Measurements from ENCODE around the gene LRRC25. TPM values are rescaled to one million over a fixed set of nuclear protein-coding genes. Genes with fewer than 3 reads are reported as not detected.

Gene LRRC25
- total and polyA plus RNA-seq, 11 donors = 0.83 to 33.0 (median 2.8) TPM

DNA sequence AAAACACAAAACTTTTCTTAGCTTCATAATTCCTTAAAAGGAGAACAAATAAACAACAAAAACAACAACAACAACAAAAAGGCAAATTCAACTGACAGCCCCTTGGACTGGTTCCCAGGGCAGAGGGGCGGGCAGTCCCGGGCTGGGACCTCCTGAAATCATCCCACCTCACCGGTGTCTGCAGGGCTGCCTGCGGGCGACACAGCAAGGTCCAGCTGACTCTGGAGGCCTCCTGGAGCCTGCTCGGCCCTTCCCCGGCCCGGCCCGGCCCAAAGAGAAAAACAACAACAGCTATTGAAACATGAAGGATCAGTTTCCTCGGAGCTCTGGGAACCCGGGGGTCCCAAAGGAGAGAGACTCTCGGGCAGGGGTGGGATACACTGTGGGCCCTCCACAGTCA is 45.5 kb upstream of the LRRC25 start:
- TF ChIP-seq, protein P1, sequence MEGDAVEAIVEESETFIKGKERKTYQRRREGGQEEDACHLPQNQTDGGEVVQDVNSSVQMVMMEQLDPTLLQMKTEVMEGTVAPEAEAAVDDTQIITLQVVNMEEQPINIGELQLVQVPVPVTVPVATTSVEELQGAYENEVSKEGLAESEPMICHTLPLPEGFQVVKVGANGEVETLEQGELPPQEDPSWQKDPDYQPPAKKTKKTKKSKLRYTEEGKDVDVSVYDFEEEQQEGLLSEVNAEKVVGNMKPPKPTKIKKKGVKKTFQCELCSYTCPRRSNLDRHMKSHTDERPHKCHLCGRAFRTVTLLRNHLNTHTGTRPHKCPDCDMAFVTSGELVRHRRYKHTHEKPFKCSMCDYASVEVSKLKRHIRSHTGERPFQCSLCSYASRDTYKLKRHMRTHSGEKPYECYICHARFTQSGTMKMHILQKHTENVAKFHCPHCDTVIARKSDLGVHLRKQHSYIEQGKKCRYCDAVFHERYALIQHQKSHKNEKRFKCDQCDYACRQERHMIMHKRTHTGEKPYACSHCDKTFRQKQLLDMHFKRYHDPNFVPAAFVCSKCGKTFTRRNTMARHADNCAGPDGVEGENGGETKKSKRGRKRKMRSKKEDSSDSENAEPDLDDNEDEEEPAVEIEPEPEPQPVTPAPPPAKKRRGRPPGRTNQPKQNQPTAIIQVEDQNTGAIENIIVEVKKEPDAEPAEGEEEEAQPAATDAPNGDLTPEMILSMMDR (IDR thresholded peaks at IDR 0.05) = no peak
- TF ChIP-seq POLR2A (IDR thresholded peaks at IDR 0.05) = no peak
- H3K9me3 ChIP-seq = no peaks in the 10 kb centered on the region
- 59 to 90% (median 84%) methylated on average over 9 to 12 of the region's 12 CpGs for WGBS, 4 donors
- no peak overlapping the region for H3K27ac ChIP-seq
- H3K27me3 ChIP-seq = no peaks in the 10 kb centered on the region
- peaks cover 4 to 55% (median 45%) of the 10 kb centered on the region in 9 donors for H3K36me3 ChIP-seq
- intact Hi-C loops (cut with DNase I) = loop anchor here in 2 of 10 donors (10.0 kb wide), 2 partner anchors 232 to 402 kb away; no protein-coding TSS in a partner anchor
- peaks cover 0 to 22% (median 12%) of the 10 kb centered on the region in 12 donors for H3K4me1 ChIP-seq
- ATAC-seq (no peak), DNase-seq (no peak)
- no peak overlapping the region for H3K4me3 ChIP-seq

DNA sequence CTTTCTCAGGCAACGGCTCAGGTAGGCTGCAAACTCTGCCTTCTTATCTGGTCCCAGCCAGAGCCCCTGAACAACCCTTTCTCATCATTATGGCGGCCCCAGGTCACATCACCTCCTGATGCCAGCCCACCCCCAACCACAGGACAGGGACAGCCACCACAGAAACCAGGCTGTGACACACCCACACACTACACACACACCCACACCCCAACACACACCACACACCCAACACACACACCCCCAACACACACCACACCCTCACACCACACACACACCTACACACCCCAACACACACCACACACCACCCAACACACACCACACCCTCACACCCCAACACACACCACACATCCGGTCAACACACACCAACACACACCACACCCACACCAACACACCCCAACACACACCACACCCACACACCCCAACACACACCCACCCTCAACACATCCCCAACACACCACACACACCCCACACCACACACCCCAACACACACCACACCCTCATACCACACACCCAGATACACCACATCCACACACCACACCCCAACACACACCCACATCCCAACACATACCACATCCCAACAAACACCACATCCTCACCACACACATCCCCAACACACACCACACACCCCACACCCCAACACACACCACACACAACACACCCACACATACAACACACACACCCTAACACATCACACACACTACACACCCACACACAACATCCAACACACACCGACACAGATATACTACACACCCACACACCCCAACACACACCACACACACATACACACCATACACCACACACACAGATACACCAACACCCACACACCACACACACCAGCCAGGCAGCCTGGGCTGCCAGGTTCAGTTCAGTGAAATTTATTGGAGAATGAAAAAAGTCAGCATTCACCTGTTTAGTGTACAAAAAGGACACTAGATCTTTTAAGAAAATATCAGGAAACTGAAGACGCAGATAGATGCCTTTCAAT is 44.7 kb upstream of the LRRC25 start:
- Histone ChIP-seq H3K4me1 (peaks cover 0 to 31% (median 17%) of the 10 kb centered on the region in 12 donors), H3K27me3 (no peaks in the 10 kb centered on the region), H3K4me3 (no peak overlapping the region), H3K9me3 (no peaks in the 10 kb centered on the region), H3K27ac (no peak overlapping the region), H3K36me3 (peaks cover 4 to 47% (median 36%) of the 10 kb centered on the region in 9 donors)
- WGBS, 4 donors = 84 to 87% (median 85%) methylated on average over 5 of the region's 5 CpGs
- ATAC-seq (no peak), DNase-seq (no peak)
- intact Hi-C loops (cut with DNase I) = loop anchor here in 2 of 10 donors (10.0 kb wide), 2 partner anchors 233 to 403 kb away; no protein-coding TSS in a partner anchor
- TF ChIP-seq POLR2A (IDR thresholded peaks at IDR 0.05) = no peak

DNA sequence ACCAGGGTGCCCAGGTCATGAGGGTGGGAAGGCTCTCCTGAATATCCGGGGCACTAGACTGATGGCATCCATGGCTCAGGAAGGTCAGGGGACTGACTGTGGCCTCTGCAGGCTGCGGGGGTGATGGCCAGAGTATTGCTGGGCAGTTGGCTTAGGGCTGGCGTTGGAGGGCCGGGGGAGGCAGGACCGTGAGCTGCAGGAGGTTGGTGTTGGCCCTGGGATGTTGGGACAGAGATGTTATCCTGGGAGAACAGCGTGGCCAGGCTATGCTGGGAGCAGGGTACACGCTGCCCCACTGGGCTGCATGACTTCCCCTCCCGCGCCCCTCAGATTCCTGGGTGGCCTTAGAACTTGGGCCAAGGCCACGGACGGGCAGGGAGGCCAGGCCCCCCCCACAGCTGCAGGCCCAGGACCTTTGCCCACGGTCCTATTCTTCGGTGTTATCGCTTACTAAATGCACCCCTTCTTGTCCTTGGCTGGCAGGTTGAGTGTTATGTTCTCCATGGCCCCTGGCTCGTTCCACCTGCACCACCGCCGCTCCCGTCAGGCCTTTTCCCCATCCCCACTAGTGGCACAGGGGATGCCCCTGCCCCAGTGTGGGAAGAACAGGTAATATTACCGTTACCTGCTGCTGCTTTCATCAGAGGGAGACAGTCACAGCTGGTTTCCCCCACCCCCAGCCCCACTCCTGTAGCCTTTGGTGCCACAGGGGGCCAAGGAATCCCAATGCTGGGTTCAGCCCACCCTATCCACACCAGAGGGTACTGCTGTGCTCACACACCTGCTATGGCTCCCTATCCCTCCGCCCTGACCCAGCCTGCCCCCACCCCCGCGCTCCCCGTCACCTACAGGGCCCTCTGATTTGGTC is 43.7 kb upstream of the LRRC25 start:
- DNase-seq = no peak
- peaks cover 4 to 37% (median 28%) of the 10 kb centered on the region in 9 donors for H3K36me3 ChIP-seq
- TF ChIP-seq, protein P1 (IDR thresholded peaks at IDR 0.05) = no peak
- TF ChIP-seq POLR2A (IDR thresholded peaks at IDR 0.05) = no peak
- no peaks in the 10 kb centered on the region for H3K9me3 ChIP-seq
- no peak for ATAC-seq
- intact Hi-C loops (cut with DNase I) = loop anchor here in 2 of 10 donors (10.0 kb wide), 2 partner anchors 234 to 404 kb away; no protein-coding TSS in a partner anchor
- no peak overlapping the region for H3K4me3 ChIP-seq
- H3K27me3 ChIP-seq = no peaks in the 10 kb centered on the region
- peaks cover 0 to 33% (median 24%) of the 10 kb centered on the region in 12 donors for H3K4me1 ChIP-seq
- 82 to 90% (median 87%) methylated on average over 23 of the region's 23 CpGs for WGBS, 4 donors
- no peak overlapping the region for H3K27ac ChIP-seq

DNA sequence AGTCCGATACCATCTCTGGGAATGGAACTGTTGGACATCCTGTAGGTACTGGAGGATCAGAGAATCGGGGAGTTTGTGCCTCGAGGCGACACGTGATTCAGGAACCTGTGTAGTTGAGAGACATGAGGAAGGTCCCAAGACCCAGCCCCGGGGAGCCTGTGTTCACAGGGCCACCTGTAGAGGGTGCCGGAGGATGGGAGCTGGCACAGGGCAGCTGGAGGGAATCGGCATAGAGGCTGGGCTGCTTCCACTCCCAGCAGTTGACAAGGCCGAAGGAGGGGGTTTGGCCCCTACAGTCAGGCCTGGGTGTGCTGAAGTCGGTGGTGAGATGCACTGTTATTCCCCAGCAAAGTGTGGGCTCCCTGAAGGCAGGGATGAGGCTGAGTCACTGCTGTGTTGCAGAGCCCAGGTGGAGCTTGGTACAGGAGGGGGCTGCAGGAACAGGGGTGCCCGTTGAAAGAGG is 43.0 kb upstream of the LRRC25 start:
- ATAC-seq = no peak
- no peak for DNase-seq
- Histone ChIP-seq H3K4me3 (no peak overlapping the region), H3K27ac (no peak overlapping the region), H3K27me3 (no peaks in the 10 kb centered on the region), H3K36me3 (peaks cover 4 to 37% (median 28%) of the 10 kb centered on the region in 9 donors), H3K9me3 (no peaks in the 10 kb centered on the region), H3K4me1 (peaks cover 0 to 37% (median 24%) of the 10 kb centered on the region in 12 donors)
- TF ChIP-seq, protein P1 (IDR thresholded peaks at IDR 0.05) = peak in 5 of 12 donors; percentile 17 to 33 (median 28)
- TF ChIP-seq POLR2A (IDR thresholded peaks at IDR 0.05) = no peak
- 45 to 57% (median 52%) methylated on average over 10 to 11 of the region's 11 CpGs for WGBS, 4 donors
- intact Hi-C loops (cut with DNase I) = loop anchor here in 2 of 10 donors (10.0 kb wide), 2 partner anchors 234 to 404 kb away; no protein-coding TSS in a partner anchor

All from heart left ventricle (tissue), 16 donors.